Measurements from ENCODE around the gene NME1. TPM values are rescaled to one million over a fixed set of nuclear protein-coding genes. Genes with fewer than 3 reads are reported as not detected.

NME1 gene
- total RNA-seq, 4 donors from 2014 or later: 19.1 to 32.6 (median 29.2) TPM

DNA sequence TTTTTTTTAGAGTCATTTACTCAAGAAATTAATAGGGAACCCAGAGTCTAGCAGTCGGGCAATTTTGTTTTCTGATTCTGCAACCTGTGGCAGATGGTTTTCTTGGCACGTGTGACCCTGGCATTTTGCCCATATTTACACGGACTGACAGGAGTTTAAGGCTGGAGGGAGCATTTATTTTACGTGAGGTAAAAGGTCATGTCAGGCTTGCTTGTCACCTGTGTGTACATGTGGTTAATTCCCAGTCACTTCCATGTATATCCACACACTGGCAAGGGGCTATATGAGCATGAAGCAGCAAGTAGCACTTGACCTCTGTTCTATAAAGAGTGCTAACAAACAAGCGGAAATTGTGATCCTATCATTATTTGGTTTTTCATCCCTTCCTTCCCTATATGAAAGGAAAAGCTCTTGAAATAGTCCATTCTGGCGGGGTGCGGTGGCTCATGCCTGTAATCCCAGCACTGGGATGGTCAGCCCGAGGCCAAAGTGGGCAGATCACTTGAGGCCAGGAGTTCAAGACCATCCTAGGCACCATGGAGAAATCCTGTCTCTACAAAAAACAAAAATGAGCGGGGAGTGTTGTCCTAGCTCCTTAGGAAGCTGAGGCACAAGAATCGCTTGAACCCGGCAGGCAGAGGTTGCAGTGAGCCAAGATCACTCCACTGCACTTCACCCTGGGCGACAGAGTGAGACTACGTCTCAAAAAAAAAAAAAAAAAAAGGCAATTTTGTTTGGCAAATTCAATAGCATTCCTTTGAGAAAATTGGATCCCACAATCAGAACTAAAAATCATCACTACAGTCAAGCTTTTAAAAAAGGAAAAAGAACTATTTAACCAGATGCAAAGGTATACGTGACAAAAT, 34.8 kb upstream of the NME1 start:
- H3K36me3 ChIP-seq: no peaks in the 10 kb centered on the region
- H3K27me3 ChIP-seq: no peaks in the 10 kb centered on the region
- intact Hi-C loops (cut with DNase I; ENCODE audit: low total_unique reads) (loop anchor here (5.0 kb wide), 1 partner anchor 41 kb away; no protein-coding TSS in a partner anchor), in situ Hi-C loops (cut with MboI; ENCODE audit: low sequenced_read_pairs in 4 of 4) (loop anchor here in 1 of 4 donors (10.0 kb wide), 1 partner anchor 254 kb away; the partner anchor contains the start of gene TOB1)
- H3K27ac ChIP-seq: peak overlapping the region; percentile 99 to 100 (median 100)
- TF ChIP-seq, protein P1, sequence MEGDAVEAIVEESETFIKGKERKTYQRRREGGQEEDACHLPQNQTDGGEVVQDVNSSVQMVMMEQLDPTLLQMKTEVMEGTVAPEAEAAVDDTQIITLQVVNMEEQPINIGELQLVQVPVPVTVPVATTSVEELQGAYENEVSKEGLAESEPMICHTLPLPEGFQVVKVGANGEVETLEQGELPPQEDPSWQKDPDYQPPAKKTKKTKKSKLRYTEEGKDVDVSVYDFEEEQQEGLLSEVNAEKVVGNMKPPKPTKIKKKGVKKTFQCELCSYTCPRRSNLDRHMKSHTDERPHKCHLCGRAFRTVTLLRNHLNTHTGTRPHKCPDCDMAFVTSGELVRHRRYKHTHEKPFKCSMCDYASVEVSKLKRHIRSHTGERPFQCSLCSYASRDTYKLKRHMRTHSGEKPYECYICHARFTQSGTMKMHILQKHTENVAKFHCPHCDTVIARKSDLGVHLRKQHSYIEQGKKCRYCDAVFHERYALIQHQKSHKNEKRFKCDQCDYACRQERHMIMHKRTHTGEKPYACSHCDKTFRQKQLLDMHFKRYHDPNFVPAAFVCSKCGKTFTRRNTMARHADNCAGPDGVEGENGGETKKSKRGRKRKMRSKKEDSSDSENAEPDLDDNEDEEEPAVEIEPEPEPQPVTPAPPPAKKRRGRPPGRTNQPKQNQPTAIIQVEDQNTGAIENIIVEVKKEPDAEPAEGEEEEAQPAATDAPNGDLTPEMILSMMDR (IDR thresholded peaks at IDR 0.05 in 4 of 5, conservative IDR thresholded peaks at IDR 0.05 in 1 of 5): no peak
- TF ChIP-seq POLR2A (IDR thresholded peaks at IDR 0.05): no peak
- ATAC-seq (peak in 1 of 2 donors; percentile 4), DNase-seq (peak; percentile 63 to 87)
- H3K4me3 ChIP-seq: peak overlapping the region; percentile 81 to 99 (median 89)
- H3K4me1 ChIP-seq: peaks cover 38% of the 10 kb centered on the region in 2 donors
- no peaks in the 10 kb centered on the region for H3K9me3 ChIP-seq

DNA sequence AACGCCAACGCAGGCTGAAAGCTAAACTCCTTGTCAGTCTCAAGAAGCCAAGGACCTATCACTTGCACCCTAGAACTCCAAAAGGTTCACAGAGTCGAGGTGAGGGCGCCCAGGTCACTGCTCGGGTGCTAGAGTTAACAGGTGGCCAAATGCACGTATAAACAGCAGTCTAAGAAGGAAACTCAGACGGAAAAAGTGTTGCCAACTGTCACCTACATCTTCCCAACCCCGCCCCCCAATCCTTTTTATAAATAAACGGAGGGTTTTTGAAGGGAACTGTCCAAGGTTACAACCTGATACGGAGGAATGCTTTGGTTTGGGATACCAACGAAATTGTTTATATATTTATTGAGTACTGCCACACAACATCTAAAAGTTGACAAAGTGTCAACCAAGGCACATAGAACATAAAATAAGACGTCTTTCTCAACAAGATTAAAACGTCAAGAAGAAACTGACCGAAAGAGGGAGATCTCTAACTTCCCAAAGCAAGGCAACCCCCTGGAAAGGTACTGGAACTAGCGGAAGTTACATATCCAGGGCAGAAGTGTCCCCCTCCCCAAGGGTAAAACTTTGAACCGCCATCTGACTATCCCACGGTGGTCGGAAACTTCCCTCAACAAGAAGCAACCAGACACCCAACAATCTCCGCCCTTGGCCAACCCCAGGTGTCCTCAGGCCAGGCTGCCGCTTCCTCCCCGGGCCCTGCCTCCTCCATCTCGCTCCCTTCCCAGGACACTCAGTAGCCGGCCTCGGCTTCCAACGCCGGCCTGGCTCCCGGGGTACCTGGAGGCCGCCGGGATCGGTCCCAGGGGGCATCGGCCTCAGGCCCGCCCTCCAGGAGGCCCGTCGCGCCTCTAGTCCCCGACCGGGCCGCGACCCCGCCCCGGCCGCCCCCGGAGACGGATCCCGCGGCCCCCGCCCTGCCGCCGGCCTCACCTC, 33.7 kb upstream of the NME1 start:
- TF ChIP-seq, protein P1 (IDR thresholded peaks at IDR 0.05 in 4 of 5, conservative IDR thresholded peaks at IDR 0.05 in 1 of 5): peak in 3 of 5 experiments; percentile 32 to 41 (median 37)
- peak; percentile 36 to 41 for TF ChIP-seq POLR2A (IDR thresholded peaks at IDR 0.05)
- intact Hi-C loops (cut with DNase I; ENCODE audit: low total_unique reads) (loop anchor here (2.0 to 5.0 kb wide), 2 partner anchors 42 to 253 kb away; partner anchors contain the start of gene TOB1), in situ Hi-C loops (cut with MboI; ENCODE audit: low sequenced_read_pairs in 4 of 4) (loop anchor here in 1 of 4 donors (10.0 kb wide), 1 partner anchor 255 kb away; the partner anchor contains the start of gene TOB1)
- Histone ChIP-seq H3K27ac (peak overlapping the region; percentile 99 to 100 (median 100)), H3K9me3 (no peaks in the 10 kb centered on the region), H3K27me3 (no peaks in the 10 kb centered on the region), H3K4me3 (peak overlapping the region; percentile 81 to 99 (median 89)), H3K36me3 (no peaks in the 10 kb centered on the region), H3K4me1 (peaks cover 38% of the 10 kb centered on the region in 2 donors)
- peak; percentile 45 to 57 for DNase-seq
- peak; percentile 6 to 19 for ATAC-seq

DNA sequence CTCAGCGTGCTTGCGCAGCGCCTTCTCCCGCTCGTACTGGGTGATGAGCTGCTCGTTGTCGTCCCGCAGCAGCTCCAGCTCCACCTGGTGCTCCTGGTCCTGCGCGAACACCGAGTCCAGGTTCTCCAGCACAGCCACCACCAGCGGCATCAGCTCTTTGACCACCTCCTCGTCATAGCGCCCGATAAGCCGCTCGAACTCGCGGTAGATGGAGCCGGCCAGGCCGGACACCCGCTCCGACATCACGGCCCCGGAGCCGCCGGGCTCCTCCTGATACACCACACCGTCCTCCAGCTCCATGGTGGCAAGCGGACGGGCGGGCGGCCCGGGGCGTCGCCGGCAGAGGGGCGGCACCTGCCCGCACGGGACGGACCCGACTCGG, 33.0 kb upstream of the NME1 start:
- Histone ChIP-seq H3K4me3 (peak overlapping the region; percentile 81 to 99 (median 89)), H3K9me3 (no peaks in the 10 kb centered on the region), H3K36me3 (no peaks in the 10 kb centered on the region), H3K27ac (peak overlapping the region; percentile 99 to 100 (median 100)), H3K4me1 (peaks cover 38% of the 10 kb centered on the region in 2 donors), H3K27me3 (no peaks in the 10 kb centered on the region)
- ATAC-seq: peak in 1 of 2 donors; percentile 3
- intact Hi-C loops (cut with DNase I; ENCODE audit: low total_unique reads) (loop anchor here (2.0 kb wide), 1 partner anchor 254 kb away; the partner anchor contains the start of gene TOB1), in situ Hi-C loops (cut with MboI; ENCODE audit: low sequenced_read_pairs in 4 of 4) (no loop called here)
- DNase-seq: peak in 1 of 2 donors; percentile 54
- TF ChIP-seq POLR2A (IDR thresholded peaks at IDR 0.05): no peak
- TF ChIP-seq, protein P1 (IDR thresholded peaks at IDR 0.05 in 4 of 5, conservative IDR thresholded peaks at IDR 0.05 in 1 of 5): no peak

All from gastrocnemius medialis (tissue), 4 donors.